Inflammatory macrophage treated with lipopolysaccharide for 1 hour (primary cell): Measurements from ENCODE around the gene HNRNPAB.
"Not testable (repeated sequence)": the region's sequence is repeated elsewhere in the genome, so short reads cannot be mapped to it uniquely, and the experiment has no call there.

Source experiments
- DNase-seq, 2 donors: peaks; one replicate each; pipeline ENCODE4 v3.0.0-alpha.2; 2020 to 2022

HNRNPAB gene

GRCh38 chr5:178247481-178248456 is 43.4 kb downstream of the HNRNPAB start:
- DNase-seq: no peak

GRCh38 chr5:178248750-178249149 is 44.4 kb downstream of the HNRNPAB start:
- DNase-seq: no peak

DNA sequence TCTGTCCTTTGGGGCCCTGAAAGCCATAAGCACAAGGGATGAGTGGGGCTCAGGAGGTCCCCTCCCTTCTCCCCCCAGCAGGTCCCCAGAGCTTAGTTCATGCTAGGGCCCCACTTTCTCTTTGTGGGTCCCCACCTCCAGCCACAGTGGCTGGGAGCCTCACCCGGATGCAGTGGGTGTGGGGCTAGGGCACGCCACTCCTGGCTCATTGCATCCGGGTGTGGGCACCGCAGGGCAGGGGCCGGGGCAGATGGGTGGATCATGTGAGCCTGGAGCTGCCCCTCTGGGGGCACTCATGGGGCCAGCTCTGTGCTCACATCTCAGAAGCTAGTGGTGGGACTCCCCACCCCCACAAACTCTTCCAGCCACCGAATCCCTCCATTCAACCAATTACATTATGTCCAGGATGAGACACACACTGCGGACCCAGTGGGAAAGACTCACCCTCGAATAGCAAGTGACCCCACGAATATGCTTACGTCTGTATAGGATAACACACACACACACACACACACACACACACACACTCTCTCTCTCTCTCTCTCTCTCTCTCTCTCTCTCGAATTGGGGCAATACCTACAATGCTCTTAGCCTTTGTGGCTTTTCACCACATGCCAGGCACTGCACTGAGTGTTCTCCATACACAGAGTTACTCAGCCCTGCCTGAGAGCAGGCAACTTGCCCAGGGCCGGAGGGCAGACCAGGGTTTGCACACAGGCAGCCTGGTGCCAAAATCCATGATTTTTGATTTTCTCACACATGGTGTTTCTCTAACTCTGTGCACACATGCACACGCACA is 45.1 kb downstream of the HNRNPAB start:
- no peak for DNase-seq

GRCh38 chr5:178250263-178250662 is 45.9 kb downstream of the HNRNPAB start:
- no peak for DNase-seq

GRCh38 chr5:178252258-178252657 is 47.9 kb downstream of the HNRNPAB start:
- DNase-seq: no peak

DNA sequence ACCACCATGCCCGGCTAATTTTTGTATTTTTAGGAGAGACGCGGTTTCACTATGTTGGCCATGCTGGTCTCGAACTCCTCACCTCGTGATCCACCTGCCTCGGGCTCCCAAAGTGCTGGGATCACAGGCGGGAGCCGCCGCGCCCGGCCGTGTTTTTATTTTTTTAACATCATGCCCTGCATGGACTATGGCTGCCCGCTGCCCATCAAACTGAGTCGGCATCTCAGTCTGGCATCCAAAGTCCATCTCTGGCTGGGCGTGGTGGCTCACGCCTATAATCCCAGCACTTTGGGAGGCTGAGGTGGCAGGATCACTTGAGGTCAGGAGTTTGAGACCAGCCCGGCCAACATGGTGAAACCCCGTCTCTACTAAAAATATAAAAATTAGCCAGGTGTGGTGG is 49.3 kb downstream of the HNRNPAB start:
- not testable (repeated sequence) for DNase-seq

DNA sequence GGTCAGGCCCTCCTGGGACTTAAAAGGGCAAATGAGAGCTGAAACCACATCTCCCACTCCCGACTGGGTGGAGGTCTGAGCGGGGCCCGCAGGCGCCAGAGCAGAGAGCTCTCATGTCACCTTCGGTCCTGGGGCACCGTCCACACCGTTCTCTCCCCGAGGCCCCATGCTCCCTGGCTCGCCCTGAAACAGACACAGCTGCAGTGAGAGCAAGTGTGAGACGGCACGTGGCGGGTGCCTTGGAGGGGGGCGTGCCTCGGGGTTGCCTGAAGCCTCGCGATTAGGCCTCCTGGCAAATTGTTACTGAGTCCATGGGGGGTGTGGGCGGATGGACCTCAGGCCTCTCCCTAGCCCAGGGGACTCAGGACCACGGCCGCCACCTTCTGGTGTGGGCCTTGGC is 52.4 kb downstream of the HNRNPAB start:
- no peak for DNase-seq

- DNase-seq: no peak
Measured at GRCh38 chr5:178257650-178258049, 53.3 kb downstream of the HNRNPAB start.

- DNase-seq: peak in 1 of 2 donors; percentile 38
Measured at GRCh38 chr5:178259623-178260536, 55.5 kb downstream of the HNRNPAB start.
